Type B pancreatic cell (in vitro differentiated cells): Measurements from ENCODE around the gene WDFY3. TPM values are rescaled to one million over a fixed set of nuclear protein-coding genes. Genes with fewer than 3 reads are reported as not detected.

Experiments
- DNase-seq: peaks from one replicate; pipeline ENCODE4 v3.0.0; 2021; ENCODE audit warnings: mixed read lengths; ENCODE audit not compliant: unreplicated experiment; ENCODE audit errors: extremely low spot score
- H3K27ac Mint-ChIP-seq: 2 replicates; pipeline ENCODE4 v1.8.0; 2021; ENCODE audit warnings: mild to moderate bottlenecking, mixed read lengths
- H3K27me3 Mint-ChIP-seq: 2 replicates; pipeline ENCODE4 v1.8.0; 2021; ENCODE audit warnings: mixed read lengths
- H3K36me3 Mint-ChIP-seq: 2 replicates; pipeline ENCODE4 v1.8.0; 2021; ENCODE audit warnings: mixed read lengths
- H3K4me1 Mint-ChIP-seq: one replicate; pipeline ENCODE4 v1.8.0; 2021; ENCODE audit warnings: mixed read lengths; ENCODE audit not compliant: unreplicated experiment
- H3K4me3 Mint-ChIP-seq: 2 replicates; pipeline ENCODE4 v1.8.0; 2021; ENCODE audit warnings: mild to moderate bottlenecking, mixed read lengths
- H3K9me3 Mint-ChIP-seq: 2 replicates; pipeline ENCODE4 v1.8.0; 2021; ENCODE audit warnings: mixed read lengths
- total RNA-seq: library from RNA; stranded (reverse); gene quantifications from 2 replicates; pipeline ENCODE4 v1.2.1, GENCODE V29; 2021; ENCODE audit warnings: low replicate concordance
- TF ChIP-seq, protein P1 (sequence below): fragments of 200-600 bp; sonication (generic); conservative IDR thresholded peaks from 2 replicates; pipeline ENCODE4 v1.5.0; 2021; ENCODE audit warnings: antibody characterized with exemption, mild to moderate bottlenecking

Gene WDFY3
- total RNA-seq, 1 donor from 2014 or later = 79.5 TPM

DNA sequence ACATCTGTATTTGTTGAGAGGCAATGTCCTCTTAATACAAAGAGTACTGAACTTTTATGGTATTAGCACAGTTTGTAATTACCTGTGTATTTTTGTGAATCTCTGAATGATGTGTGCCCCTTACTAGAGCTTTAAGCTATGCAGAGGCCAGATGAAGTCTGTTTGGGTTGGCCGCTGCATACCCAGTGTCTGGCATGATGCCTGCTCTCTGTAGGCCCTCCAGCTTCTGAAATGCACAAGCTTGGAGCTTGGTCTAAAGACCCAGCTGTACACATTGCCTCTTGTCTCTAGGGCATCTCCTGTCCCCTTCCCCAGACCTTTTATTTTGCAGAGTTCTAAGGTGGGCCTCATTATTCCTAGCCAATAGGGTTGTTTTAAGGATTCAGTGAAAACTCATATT is 315.0 kb downstream of the WDFY3 start:
- H3K4me3 Mint-ChIP-seq = no peak overlapping the region
- H3K36me3 Mint-ChIP-seq = peaks cover 22% of the 10 kb centered on the region
- H3K27me3 Mint-ChIP-seq = no peaks in the 10 kb centered on the region
- no peak overlapping the region for H3K27ac Mint-ChIP-seq
- DNase-seq = no peak
- TF ChIP-seq, protein P1, sequence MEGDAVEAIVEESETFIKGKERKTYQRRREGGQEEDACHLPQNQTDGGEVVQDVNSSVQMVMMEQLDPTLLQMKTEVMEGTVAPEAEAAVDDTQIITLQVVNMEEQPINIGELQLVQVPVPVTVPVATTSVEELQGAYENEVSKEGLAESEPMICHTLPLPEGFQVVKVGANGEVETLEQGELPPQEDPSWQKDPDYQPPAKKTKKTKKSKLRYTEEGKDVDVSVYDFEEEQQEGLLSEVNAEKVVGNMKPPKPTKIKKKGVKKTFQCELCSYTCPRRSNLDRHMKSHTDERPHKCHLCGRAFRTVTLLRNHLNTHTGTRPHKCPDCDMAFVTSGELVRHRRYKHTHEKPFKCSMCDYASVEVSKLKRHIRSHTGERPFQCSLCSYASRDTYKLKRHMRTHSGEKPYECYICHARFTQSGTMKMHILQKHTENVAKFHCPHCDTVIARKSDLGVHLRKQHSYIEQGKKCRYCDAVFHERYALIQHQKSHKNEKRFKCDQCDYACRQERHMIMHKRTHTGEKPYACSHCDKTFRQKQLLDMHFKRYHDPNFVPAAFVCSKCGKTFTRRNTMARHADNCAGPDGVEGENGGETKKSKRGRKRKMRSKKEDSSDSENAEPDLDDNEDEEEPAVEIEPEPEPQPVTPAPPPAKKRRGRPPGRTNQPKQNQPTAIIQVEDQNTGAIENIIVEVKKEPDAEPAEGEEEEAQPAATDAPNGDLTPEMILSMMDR = no peak
- no peaks in the 10 kb centered on the region for H3K4me1 Mint-ChIP-seq
- peaks cover 6% of the 10 kb centered on the region for H3K9me3 Mint-ChIP-seq

DNA sequence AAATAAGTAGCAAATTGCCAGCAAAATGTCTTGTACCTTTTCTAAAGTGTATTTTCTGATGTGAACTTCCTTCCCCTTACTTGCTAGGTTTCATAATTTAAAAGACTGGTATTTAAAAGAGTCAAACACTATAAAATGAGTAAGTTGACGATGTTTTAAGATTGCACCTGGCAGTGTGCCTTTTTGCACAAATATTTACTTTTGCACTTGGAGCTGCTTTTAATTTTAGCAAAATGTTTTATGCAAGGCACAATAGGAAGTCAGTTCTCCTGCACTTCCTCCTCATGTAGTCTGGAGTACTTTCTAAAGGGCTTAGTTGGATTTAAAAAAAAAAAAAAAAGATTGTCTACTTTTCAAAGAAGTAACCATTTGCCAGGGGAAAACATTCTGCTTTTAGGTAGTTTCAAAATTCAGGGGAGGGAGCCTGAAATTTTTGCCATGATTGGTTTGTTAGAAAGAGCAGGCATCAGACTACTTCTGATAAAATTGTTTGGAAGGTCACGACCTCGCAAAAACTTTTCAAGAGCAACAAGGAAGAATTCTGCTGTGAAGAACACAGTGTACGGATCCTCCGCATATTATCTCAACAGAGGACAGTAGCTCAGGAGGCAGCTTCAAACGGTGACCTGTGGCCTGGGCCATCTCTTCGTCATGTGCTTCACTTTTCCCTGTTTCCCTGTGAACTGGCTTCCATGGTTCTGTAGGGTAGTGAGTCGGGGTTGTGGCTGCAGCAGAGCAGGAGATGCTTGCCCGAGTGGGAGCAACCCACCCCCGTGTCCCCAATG is 317.4 kb downstream of the WDFY3 start:
- no peak for DNase-seq
- TF ChIP-seq, protein P1 = no peak
- Mint-ChIP-seq H3K9me3 (no peaks in the 10 kb centered on the region), H3K27ac (no peak overlapping the region), H3K4me3 (no peak overlapping the region), H3K27me3 (no peaks in the 10 kb centered on the region), H3K4me1 (no peaks in the 10 kb centered on the region), H3K36me3 (peaks cover 26% of the 10 kb centered on the region)

DNA sequence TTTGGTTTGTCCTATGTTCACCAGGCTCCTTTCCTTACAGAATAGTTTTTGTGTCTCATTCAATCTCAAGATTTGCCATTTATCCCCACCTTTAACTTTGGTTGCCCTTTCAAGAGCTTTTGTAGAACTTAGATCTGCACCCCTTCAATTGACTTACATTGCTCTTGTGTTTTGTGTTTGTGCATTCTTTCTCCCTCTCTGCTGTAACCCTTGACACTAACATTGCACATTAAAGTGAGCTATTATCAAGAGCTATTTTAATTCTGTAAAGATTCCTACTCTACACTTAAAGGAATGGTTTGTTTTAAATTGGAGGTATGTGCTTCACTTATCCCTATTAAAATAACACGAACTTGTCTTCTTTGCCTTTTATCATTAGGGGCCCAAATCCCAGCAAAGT is 318.3 kb downstream of the WDFY3 start:
- peaks cover 20% of the 10 kb centered on the region for H3K36me3 Mint-ChIP-seq
- peak overlapping the region; percentile 0 for H3K4me3 Mint-ChIP-seq
- H3K27me3 Mint-ChIP-seq = no peaks in the 10 kb centered on the region
- TF ChIP-seq, protein P1 = no peak
- H3K27ac Mint-ChIP-seq = no peak overlapping the region
- DNase-seq = no peak
- H3K9me3 Mint-ChIP-seq = no peaks in the 10 kb centered on the region
- no peaks in the 10 kb centered on the region for H3K4me1 Mint-ChIP-seq

DNA sequence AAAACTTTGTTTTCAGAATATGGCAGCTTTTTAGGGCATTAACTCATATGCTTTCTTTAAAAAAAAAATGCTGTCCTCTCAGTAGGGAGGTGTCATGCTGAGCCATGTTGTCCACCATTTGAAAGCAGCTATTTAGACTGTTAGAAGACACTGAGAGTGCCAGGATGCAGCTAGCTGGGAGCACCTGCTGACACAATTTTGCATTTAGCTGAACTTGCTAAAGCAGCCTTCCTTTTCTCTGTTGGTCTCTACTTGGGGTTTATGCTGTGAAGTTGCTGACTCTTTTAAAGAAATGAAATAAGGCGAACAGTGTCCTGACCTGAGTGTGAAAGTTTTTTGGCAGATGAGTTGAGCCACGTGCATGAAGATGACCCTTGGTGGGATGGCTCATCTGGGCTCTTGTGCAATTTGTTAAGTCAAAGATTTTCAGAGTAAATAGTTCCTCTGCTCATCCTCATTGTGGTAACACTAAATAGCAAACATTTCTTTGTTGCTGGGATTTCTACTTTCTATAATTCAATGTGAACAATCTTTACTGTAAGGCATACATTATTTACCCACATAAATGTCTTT is 319.1 kb downstream of the WDFY3 start:
- H3K27ac Mint-ChIP-seq = no peak overlapping the region
- no peak overlapping the region for H3K4me3 Mint-ChIP-seq

DNA sequence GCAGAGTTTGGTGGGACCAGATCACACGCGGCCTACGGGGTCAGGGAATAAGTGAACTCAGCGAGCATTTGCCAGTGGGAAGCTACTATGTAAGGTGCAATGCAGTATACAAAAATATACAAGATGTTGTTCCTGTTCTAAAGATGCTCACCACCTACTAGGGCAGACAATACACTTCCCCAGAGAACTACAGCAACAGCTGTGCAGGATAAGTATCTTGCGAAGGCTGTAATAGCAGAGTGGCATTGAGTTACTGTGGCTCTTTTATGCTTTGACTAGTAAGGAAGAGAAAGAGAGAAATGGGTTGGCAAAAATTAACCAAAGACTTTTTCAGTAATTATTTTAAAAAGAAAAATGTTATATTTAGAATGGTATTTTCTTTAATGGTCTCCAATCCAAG is 322.4 kb downstream of the WDFY3 start:
- no peak for DNase-seq
- TF ChIP-seq, protein P1 = no peak
- no peak overlapping the region for H3K4me3 Mint-ChIP-seq
- H3K27me3 Mint-ChIP-seq = no peaks in the 10 kb centered on the region
- H3K4me1 Mint-ChIP-seq = no peaks in the 10 kb centered on the region
- H3K27ac Mint-ChIP-seq = no peak overlapping the region
- H3K9me3 Mint-ChIP-seq = no peaks in the 10 kb centered on the region
- peaks cover 20% of the 10 kb centered on the region for H3K36me3 Mint-ChIP-seq

More for the DNA sequence above, 319.1 kb downstream of the WDFY3 start:
- no peak for DNase-seq
- TF ChIP-seq, protein P1 = no peak
- Mint-ChIP-seq H3K9me3 (no peaks in the 10 kb centered on the region), H3K36me3 (peaks cover 20% of the 10 kb centered on the region), H3K27me3 (no peaks in the 10 kb centered on the region), H3K4me1 (no peaks in the 10 kb centered on the region)
